Measurements from ENCODE around the gene NCKAP5.

GRCh38 chr2:132963161-132963560 lies 605.1 kb downstream of the NCKAP5 start:
- TF ChIP-seq CREB1 (IDR thresholded peaks at IDR 0.05; ENCODE audit: low read depth), result no peak
- TF ChIP-seq FOXM1 (IDR thresholded peaks at IDR 0.05; ENCODE audit: borderline replicate concordance, low read depth), result no peak
- TF ChIP-seq TAF1 (IDR thresholded peaks at IDR 0.05; ENCODE audit: low read depth), result no peak
- TF ChIP-seq MAX (IDR thresholded peaks at IDR 0.05), result no peak
- no peak for TF ChIP-seq NFIC (IDR thresholded peaks at IDR 0.05)
- TF ChIP-seq YY1 (IDR thresholded peaks at IDR 0.05; ENCODE audit: low read depth), result no peak
- TF ChIP-seq, protein P1, sequence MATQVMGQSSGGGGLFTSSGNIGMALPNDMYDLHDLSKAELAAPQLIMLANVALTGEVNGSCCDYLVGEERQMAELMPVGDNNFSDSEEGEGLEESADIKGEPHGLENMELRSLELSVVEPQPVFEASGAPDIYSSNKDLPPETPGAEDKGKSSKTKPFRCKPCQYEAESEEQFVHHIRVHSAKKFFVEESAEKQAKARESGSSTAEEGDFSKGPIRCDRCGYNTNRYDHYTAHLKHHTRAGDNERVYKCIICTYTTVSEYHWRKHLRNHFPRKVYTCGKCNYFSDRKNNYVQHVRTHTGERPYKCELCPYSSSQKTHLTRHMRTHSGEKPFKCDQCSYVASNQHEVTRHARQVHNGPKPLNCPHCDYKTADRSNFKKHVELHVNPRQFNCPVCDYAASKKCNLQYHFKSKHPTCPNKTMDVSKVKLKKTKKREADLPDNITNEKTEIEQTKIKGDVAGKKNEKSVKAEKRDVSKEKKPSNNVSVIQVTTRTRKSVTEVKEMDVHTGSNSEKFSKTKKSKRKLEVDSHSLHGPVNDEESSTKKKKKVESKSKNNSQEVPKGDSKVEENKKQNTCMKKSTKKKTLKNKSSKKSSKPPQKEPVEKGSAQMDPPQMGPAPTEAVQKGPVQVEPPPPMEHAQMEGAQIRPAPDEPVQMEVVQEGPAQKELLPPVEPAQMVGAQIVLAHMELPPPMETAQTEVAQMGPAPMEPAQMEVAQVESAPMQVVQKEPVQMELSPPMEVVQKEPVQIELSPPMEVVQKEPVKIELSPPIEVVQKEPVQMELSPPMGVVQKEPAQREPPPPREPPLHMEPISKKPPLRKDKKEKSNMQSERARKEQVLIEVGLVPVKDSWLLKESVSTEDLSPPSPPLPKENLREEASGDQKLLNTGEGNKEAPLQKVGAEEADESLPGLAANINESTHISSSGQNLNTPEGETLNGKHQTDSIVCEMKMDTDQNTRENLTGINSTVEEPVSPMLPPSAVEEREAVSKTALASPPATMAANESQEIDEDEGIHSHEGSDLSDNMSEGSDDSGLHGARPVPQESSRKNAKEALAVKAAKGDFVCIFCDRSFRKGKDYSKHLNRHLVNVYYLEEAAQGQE (IDR thresholded peaks at IDR 0.05; ENCODE audit: low read depth), result no peak
- TF ChIP-seq ZBTB7A (IDR thresholded peaks at IDR 0.05; ENCODE audit: low read depth), result no peak
- TF ChIP-seq EGR1 (IDR thresholded peaks at IDR 0.05), result no peak
- no peak for TF ChIP-seq CEBPB (IDR thresholded peaks at IDR 0.05)
- TF ChIP-seq EP300 (IDR thresholded peaks at IDR 0.05; ENCODE audit: borderline replicate concordance), result no peak
- no peak for TF ChIP-seq RAD21 (IDR thresholded peaks at IDR 0.05; ENCODE audit: low read depth)
- TF ChIP-seq, protein P2, sequence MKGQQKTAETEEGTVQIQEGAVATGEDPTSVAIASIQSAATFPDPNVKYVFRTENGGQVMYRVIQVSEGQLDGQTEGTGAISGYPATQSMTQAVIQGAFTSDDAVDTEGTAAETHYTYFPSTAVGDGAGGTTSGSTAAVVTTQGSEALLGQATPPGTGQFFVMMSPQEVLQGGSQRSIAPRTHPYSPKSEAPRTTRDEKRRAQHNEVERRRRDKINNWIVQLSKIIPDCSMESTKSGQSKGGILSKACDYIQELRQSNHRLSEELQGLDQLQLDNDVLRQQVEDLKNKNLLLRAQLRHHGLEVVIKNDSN (IDR thresholded peaks at IDR 0.05), result no peak
- no peak for TF ChIP-seq TCF12 (IDR thresholded peaks at IDR 0.05; ENCODE audit: low read depth)
